HepG2 (cell line): Measurements from ENCODE around the gene CARHSP1. TPM values are rescaled to one million over a fixed set of nuclear protein-coding genes. Genes with fewer than 3 reads are reported as not detected.
A peak's percentile ranks its signal among the peaks of the same experiment; 100 is the strongest.

Experiments
- HNRNPL ChIP-seq: fragments of 200-400 bp; formaldehyde crosslinking; IDR thresholded peaks from 2 replicates; pipeline ENCODE4 v1.6.1; 2017; ENCODE audit warnings: mild to moderate bottlenecking, low read depth, low read length
- ISL2 ChIP-seq: sonication (generic); formaldehyde crosslinking; IDR thresholded peaks from 2 replicates; pipeline ENCODE4 v1.5.0; 2020; ENCODE audit warnings: missing genetic modification reagents
- MEIS2 ChIP-seq: sonication (generic); formaldehyde crosslinking; IDR thresholded peaks from 2 replicates; pipeline ENCODE4 v1.9.0; 2021; ENCODE audit warnings: mild to moderate bottlenecking, missing genetic modification reagents
- PAF1 ChIP-seq: IDR thresholded peaks from 2 replicates; pipeline ENCODE4 v1.6.1; 2016; ENCODE audit warnings: missing genetic modification reagents, missing compliant biosample characterization
- POGZ ChIP-seq: sonication (generic); formaldehyde crosslinking; IDR thresholded peaks from 2 replicates; pipeline ENCODE4 v1.4.0; 2020; ENCODE audit warnings: mild to moderate bottlenecking, missing genetic modification reagents
- PTBP1 ChIP-seq: fragments of 200-400 bp; formaldehyde crosslinking; IDR thresholded peaks from 2 replicates; pipeline ENCODE4 v1.6.1; 2018; ENCODE audit warnings: low read length, low read depth; ENCODE audit not compliant: poor library complexity, severe bottlenecking
- RBM22 ChIP-seq: fragments of 200-400 bp; formaldehyde crosslinking; optimal IDR thresholded peaks from 2 replicates; pipeline ENCODE3; 2017; ENCODE audit warnings: mild to moderate bottlenecking, low read length, moderate library complexity
- RXRB ChIP-seq: IDR thresholded peaks from 2 replicates; pipeline ENCODE4 v1.6.1; 2016; ENCODE audit warnings: borderline replicate concordance, missing genetic modification reagents, missing compliant biosample characterization
- SRSF9 ChIP-seq: fragments of 200-400 bp; formaldehyde crosslinking; IDR thresholded peaks from 2 replicates; pipeline ENCODE4 v1.6.1; 2018; ENCODE audit warnings: borderline replicate concordance, mild to moderate bottlenecking, low read depth, low read length; ENCODE audit not compliant: insufficient read depth, poor library complexity, severe bottlenecking
- XRCC5 ChIP-seq: fragments of 200-400 bp; formaldehyde crosslinking; optimal IDR thresholded peaks from 2 replicates; pipeline ENCODE3; 2017; ENCODE audit warnings: mild to moderate bottlenecking, low read length
- ZBTB8A ChIP-seq: sonication (generic); formaldehyde crosslinking; IDR thresholded peaks from 2 replicates; pipeline ENCODE4 v1.4.0; 2020; ENCODE audit warnings: mild to moderate bottlenecking, low read depth, missing genetic modification reagents, borderline replicate concordance
- ZFP41 ChIP-seq: sonication (generic); formaldehyde crosslinking; IDR thresholded peaks from 2 replicates; pipeline ENCODE4 v1.4.0; 2020; ENCODE audit warnings: mild to moderate bottlenecking, missing genetic modification reagents, borderline replicate concordance
- ZMYM4 ChIP-seq: sonication (generic); formaldehyde crosslinking; IDR thresholded peaks from 2 replicates; pipeline ENCODE4 v1.8.1; 2023; ENCODE audit warnings: mild to moderate bottlenecking, missing genetic modification reagents
- ZNF224 ChIP-seq: sonication (generic); formaldehyde crosslinking; IDR thresholded peaks from 2 replicates; pipeline ENCODE4 v1.5.0; 2020; ENCODE audit warnings: mild to moderate bottlenecking, missing genetic modification reagents
- ZNF232 ChIP-seq: sonication (generic); formaldehyde crosslinking; IDR thresholded peaks from 2 replicates; pipeline ENCODE4 v1.4.0; 2020; ENCODE audit warnings: missing genetic modification reagents, borderline replicate concordance
- ZNF354B ChIP-seq: sonication (generic); formaldehyde crosslinking; IDR thresholded peaks from 2 replicates; pipeline ENCODE4 v1.8.0; 2022; ENCODE audit warnings: mild to moderate bottlenecking, missing genetic modification reagents
- ZNF589 ChIP-seq: sonication (generic); formaldehyde crosslinking; conservative IDR thresholded peaks from 2 replicates; pipeline ENCODE4 v1.8.0; 2022; ENCODE audit warnings: mild to moderate bottlenecking, moderate library complexity, missing genetic modification reagents
- ZNF615 ChIP-seq: sonication (generic); formaldehyde crosslinking; IDR thresholded peaks from 2 replicates; pipeline ENCODE4 v1.5.0; 2020; ENCODE audit warnings: mild to moderate bottlenecking, missing genetic modification reagents, borderline replicate concordance
- polyA plus RNA-seq, 8 experiments: library from polyadenylated mRNA; depleted of rRNA in 3 of 8; stranded (reverse) in 7 of 8; unstranded in 1 of 8; fragments of >200 nt; fragmentation: Illumina TruSeq in 4 of 8; extraction: Trizol in 4 of 8; gene quantifications; 2 replicates each; pipeline versions ENCODE4 v1.2.1 to v1.2.3, GENCODE V29; 2011 to 2016; ENCODE audit warnings: low read depth in 4 of 8, missing spikeins in 1 of 8, mixed read lengths in 1 of 8; ENCODE audit not compliant: insufficient read depth in 1 of 8
- total RNA-seq, 5 experiments: library from RNA; depleted of rRNA; stranded (reverse); fragments of >200 nt; fragmentation: Illumina TruSeq; extraction: Trizol; gene quantifications; 2 replicates each; pipeline ENCODE4 v1.2.3, GENCODE V29; 2016; ENCODE audit warnings: low read depth in 1 of 5
- TF ChIP-seq, protein P1 (sequence below): sonication (generic); formaldehyde crosslinking; IDR thresholded peaks from 2 replicates; pipeline ENCODE4 v1.5.0; 2020; ENCODE audit warnings: mild to moderate bottlenecking, missing genetic modification reagents, borderline replicate concordance
- TF ChIP-seq, protein P2 (sequence below): sonication (generic); formaldehyde crosslinking; IDR thresholded peaks from 2 replicates; pipeline ENCODE4 v1.4.0; 2020; ENCODE audit warnings: missing genetic modification reagents, mild to moderate bottlenecking, borderline replicate concordance
- TF ChIP-seq, protein P3 (sequence below): sonication (generic); formaldehyde crosslinking; IDR thresholded peaks from 2 replicates; pipeline ENCODE4 v1.8.1; 2022; ENCODE audit warnings: low read depth, mild to moderate bottlenecking, missing genetic modification reagents
- TF ChIP-seq, protein P4 (sequence below): sonication (generic); formaldehyde crosslinking; IDR thresholded peaks from 2 replicates; pipeline ENCODE4 v1.8.0; 2022; ENCODE audit warnings: missing genetic modification reagents, low read depth, mild to moderate bottlenecking, borderline replicate concordance

Gene CARHSP1
- total and polyA plus RNA-seq, 2 of the 13 experiments (the other 11 are each of a cell fraction or from before 2014, with no cell fraction given): 173 to 345 TPM

DNA sequence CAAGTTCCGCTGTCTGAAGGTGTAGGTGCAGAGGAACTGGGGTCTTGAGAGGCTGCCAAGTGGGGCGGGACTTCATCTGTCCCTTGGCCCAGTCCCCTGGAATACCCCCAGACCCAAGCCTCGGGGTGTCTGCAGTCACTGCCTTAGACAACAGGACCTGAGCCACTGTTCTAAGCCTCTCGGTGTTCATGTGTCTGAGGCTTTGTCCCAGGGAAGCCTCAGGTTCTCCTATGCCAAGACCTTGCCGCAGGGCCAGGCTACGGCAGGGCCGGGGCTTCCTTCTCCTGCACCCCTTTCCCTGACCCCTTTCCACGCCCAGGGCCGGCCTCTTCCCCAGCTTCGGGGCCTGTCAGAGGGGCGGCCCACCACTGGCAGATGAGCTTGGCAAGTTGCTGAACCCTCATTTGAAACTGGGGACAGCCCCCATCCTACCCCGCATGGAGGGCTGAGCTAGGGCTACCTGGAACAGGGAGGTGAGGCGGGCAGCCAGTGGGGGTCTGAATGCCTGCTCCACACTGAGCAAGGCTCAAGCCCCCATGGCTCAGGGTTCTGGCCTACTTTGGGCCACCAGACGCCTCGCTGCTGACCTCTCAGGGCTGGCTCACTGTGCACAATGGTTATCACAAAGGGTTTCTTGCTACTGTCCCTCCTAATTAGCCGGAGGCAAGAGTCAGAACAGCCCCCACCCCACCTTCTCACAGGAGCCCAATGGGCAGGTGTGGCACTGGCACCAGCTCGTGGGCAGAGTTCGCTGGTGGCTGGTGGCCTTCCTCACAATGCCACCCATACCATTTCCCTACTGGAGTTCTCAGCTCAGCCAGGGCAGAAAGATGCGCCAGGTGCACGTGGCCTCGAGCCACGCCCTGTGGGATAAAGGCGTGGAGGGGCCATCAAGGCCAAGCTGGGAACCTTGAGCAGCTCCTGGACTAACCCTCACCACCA is 20.4 kb upstream of the CARHSP1 start (continued):
- TF ChIP-seq, protein P1, sequence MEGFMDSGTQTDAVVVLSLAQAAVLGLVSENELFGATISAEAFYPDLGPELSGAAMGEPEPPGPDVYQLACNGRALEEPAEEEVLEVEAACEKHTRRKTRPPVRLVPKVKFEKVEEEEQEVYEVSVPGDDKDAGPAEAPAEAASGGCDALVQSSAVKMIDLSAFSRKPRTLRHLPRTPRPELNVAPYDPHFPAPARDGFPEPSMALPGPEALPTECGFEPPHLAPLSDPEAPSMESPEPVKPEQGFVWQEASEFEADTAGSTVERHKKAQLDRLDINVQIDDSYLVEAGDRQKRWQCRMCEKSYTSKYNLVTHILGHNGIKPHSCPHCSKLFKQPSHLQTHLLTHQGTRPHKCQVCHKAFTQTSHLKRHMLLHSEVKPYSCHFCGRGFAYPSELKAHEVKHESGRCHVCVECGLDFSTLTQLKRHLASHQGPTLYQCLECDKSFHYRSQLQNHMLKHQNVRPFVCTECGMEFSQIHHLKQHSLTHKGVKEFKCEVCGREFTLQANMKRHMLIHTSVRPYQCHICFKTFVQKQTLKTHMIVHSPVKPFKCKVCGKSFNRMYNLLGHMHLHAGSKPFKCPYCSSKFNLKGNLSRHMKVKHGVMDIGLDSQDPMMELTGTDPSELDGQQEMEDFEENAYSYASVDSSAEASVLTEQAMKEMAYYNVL (CRISPR knock-in tag): peak; percentile 20; the same call in 1 of the 2 replicates
- TF ChIP-seq MEIS2 (CRISPR knock-in tag) (0 out of 2 replicates have a peak, but pooled peaks have one; percentile 0), ZBTB8A (no peak), PAF1 (CRISPR knock-in tag) (peak; percentile 68; the same call in 1 of the 2 replicates), RXRB (CRISPR knock-in tag) (no peak), HNRNPL (0 out of 2 replicates have a peak, but pooled peaks have one; percentile 65), ZNF589 (CRISPR knock-in tag) (0 out of 2 replicates have a peak, but pooled peaks have one; percentile 21), ZNF232 (CRISPR knock-in tag) (0 out of 2 replicates have a peak, but pooled peaks have one; percentile 49), SRSF9 (no peak), ZFP41 (CRISPR knock-in tag) (no peak), XRCC5 (peak; percentile 15), ZNF615 (CRISPR knock-in tag) (no peak), RBM22 (peak; percentile 81), ZNF224 (CRISPR knock-in tag) (no peak), ZMYM4 (CRISPR knock-in tag) (no peak), ZNF354B (CRISPR knock-in tag) (no peak), ISL2 (CRISPR knock-in tag) (no peak), POGZ (CRISPR knock-in tag) (no peak), PTBP1 (peak; percentile 32)
- TF ChIP-seq, protein P2, sequence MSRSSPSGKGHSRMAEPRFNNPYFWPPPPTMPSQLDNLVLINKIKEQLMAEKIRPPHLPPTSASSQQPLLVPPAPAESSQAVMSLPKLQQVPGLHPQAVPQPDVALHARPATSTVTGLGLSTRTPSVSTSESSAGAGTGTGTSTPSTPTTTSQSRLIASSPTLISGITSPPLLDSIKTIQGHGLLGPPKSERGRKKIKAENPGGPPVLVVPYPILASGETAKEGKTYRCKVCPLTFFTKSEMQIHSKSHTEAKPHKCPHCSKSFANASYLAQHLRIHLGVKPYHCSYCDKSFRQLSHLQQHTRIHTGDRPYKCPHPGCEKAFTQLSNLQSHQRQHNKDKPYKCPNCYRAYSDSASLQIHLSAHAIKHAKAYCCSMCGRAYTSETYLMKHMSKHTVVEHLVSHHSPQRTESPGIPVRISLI (CRISPR knock-in tag): no peak
- TF ChIP-seq, protein P3, sequence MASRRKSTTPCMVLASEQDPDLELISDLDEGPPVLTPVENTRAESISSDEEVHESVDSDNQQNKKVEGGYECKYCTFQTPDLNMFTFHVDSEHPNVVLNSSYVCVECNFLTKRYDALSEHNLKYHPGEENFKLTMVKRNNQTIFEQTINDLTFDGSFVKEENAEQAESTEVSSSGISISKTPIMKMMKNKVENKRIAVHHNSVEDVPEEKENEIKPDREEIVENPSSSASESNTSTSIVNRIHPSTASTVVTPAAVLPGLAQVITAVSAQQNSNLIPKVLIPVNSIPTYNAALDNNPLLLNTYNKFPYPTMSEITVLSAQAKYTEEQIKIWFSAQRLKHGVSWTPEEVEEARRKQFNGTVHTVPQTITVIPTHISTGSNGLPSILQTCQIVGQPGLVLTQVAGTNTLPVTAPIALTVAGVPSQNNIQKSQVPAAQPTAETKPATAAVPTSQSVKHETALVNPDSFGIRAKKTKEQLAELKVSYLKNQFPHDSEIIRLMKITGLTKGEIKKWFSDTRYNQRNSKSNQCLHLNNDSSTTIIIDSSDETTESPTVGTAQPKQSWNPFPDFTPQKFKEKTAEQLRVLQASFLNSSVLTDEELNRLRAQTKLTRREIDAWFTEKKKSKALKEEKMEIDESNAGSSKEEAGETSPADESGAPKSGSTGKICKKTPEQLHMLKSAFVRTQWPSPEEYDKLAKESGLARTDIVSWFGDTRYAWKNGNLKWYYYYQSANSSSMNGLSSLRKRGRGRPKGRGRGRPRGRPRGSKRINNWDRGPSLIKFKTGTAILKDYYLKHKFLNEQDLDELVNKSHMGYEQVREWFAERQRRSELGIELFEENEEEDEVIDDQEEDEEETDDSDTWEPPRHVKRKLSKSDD (CRISPR knock-in tag): no peak
- TF ChIP-seq, protein P4, sequence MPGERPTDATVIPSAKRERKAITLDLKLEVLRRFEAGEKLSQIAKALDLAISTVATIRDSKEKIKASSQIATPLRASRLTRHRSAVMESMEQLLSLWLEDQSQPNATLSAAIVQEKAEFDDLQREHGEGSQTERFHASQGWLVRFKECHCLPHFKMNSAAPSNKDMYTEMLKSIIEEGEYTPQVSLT (CRISPR knock-in tag): no peak
